ENCODE measurements around the gene DOK3.
A peak's percentile ranks its signal among the peaks of the same experiment; 100 is the strongest.

The DOK3 gene

DNA sequence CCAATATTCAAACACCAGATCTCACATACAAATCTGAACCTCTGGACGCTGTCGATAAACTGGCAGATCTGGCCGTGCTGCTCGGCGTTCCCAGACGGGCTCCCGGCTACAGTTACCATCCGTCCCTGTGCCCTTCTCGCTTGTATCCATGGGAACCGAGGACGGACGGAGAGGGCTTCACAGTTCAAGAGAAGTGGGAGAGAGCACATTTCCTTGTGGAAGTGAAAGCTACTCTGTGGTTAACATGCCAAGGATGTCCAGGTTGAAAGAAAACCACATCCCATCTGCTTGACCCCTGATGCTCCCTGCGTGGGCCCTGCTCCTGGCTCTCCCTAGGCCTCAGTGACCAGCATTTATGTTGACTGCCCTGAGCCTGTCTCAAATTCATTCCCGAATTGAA, 29.9 kb downstream of the DOK3 start:
- DNase-seq, result no peak

DNA sequence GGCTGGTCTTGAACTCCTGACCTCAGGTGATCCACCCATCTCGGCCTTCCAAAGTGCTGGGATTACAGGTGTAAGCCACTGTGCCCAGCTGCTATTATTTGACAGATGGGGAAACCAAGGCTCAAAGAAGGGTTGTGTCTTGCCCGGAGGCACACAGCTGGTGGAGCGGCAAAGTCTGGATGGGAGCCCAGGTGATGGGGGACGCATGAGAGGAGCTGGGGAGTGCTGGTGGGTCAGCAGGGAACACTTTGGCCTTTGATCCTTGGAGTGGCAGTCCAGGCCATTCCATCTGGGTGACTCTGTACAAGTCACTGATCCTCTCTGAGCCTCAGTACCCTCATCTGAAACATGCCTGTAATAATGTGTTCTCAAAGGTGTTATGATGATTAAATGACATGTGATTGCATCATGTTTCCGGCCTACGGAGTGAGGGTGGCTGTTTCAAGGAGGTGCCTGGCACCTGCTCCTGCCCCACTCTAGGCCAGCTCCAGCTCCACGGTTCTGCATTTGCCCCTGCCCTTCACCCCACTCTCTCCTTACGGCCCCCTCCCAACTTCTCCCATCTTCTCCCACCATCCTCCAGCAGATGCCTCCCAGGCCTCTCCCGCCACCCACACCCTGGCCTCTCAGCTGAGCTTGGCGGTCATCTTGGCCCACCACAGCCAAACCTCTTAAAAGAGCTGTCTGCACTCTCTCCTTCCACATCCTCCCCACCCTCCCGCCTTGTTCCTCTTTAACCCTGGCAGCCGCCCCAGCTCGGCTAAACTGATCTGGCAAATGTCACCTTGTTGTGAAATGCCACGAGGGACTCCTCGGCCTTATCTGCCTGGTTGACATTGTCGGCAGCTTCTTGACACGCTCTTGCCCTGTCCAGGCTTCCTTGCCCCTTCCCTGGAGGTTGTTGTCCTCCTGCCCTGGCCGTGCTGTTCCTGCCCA, 30.6 kb downstream of the DOK3 start:
- DNase-seq, result peak; percentile 33 to 38

DNA sequence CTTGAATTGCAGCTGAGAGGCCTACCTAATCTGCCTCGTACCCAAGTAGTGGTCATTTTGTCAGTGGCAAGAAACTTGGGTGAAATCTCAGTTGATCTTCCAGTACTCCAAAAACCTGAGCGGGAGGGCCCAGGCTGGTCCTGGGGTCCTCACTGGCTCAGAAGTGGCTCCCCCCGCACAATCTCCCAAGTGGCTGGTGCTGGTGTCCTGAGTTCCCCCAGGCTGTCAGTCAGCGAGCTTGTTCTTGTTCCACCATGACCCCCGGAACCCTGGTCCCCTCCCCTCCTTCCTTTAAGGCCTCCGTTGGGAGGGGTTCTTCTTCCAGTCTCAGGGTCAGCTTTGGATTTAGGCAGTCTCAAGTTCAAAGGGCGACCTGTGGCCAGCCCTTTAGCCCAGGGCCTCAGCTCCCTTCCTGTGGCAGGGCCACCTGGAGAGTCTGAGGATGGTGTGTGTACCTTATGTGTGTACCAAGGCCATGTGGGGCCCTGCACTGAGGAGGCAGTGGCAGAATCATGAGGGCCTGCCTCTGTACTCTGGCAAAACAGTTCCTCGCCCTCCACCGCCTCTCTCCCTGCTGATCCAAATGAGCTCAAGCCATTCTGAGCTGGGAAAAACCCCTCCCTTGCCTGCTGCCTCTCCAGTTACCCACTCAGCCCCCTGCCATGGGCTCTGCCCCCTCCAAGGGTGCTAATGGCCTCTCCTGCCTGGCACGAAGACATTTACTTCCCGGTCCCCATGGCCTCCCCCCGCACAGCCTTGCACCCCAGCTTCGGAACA, 31.7 kb downstream of the DOK3 start:
- no peak for DNase-seq

DNA sequence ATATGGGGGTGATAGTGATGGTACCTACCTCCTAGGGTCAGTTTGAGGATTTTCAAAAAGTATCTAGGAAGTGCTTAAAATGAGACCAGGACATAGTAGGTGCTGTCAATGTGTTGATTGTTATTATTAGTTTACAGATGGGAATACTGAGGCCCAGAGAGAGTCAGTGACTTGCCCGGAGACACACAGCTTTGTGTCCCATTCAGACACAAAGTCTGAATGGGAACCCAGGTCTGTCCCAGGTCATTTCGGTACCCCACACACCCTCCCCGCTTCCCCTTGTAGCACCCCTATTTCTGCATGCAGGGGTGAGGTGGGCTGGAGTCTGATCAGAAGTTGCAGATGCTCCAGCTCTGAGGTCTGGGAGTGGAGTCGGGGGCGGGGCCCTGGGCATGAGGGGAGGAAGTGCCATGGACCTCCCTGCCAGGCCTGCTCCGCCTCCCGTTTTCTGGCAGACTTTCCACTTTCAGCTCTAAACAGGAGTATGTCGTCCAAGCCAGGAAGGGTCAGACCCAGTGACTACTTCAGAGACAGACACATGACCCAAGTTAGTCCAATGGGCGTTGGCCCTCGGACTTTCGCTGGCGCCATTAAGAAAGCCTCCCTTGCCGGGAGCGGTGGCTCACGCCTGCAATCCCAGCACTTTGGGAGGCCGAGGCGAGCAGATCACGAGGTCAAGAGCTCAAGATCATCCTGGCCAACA, 32.9 kb downstream of the DOK3 start:
- no peak for DNase-seq

DNA sequence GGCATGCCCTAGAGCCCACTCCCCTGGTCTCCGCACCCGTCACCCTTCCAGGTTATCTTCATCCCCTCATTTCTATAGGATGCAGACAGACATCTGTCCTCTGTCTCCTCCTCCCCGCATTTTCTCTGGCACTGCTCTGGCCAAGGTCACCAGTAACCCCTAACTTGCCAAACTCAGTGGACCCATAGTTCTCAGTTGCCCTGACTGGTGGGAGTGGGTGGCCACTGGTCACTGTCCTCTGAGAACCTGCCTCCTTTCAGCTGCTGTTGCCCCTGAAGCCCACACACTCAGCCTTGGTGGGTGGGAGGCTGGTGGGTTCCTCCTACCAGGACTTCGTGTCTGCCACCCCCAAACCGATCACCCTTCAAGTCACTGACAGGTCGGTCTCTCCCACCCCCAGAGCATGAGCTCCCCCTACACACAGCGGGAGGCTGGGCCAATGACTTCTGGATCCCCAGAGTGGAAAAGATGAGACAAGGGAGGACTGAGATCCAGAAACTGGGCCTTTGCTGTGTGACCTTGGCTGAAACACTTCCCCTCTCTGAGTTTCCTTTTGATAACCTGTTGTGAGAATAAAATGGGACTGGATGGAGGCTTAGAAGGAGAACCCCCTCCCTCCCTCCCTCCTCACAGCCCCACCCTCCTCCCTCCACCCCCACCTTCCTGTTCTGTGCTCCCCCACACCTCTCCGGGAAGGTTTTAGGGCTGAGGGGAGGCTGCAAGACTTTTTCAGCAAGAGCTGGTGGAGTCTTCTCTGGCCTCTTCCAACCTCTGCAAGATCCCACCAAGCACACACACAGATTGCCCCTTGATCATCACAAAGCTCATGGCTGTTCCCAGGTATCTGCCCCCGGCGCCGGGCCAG, 33.8 kb downstream of the DOK3 start:
- DNase-seq, result no peak

DNA sequence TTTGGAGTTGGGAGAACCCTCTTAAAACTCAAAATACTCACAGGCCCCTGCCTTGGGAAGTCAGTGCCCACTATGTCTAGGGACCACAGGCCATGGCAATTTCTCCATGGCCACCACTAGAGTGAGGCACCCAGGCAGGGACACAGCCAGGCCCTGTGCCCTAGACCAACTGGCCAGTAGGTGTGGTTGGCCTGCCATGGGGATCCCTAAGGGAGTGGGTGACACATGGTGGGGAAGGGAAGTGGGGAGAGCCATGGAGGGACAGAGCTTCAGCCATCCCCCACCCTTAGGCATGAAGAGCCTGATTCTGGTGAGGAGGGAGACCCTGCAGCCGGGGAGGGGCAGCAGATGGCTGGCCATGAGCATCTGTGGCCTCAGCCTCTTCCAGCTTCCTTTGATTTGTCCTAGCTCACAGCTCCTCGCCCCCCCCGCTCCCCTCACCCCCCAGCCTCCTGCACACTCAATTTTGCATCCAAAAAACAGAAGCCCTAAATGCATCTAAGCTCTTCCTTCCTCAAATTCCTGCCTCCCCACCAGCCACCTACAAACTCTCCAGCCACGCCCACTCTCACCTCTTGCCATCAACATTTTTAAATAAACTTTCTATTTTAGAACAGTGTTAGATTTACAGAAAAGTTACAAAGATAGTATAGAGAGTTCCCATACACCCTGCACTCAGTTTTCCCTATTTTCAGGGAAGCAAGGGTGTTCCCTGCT, 34.6 kb downstream of the DOK3 start:
- DNase-seq, result no peak

DNA sequence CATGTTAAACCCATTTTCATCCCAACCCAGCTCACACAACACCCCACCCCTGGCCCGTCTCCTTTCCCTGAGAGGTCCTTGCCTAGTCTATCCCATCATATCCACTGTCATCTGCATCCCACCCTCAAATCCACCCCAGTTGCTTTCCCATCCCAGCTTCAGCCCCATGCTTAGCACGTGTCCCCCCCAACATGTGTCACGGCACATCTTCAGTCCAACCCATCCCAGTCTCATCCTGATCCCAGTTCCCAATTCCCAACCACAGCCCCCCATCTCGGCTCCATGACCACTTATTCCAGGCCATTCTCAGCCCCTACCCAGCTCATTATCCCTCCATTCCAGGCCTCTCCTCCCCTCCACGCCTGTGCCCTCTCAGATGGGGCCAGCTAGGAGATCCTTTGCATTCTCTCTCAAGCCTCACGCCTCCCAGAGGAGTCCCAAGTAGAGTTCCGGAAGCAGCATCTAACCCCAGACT, 35.6 kb downstream of the DOK3 start:
- no peak for DNase-seq

DNA sequence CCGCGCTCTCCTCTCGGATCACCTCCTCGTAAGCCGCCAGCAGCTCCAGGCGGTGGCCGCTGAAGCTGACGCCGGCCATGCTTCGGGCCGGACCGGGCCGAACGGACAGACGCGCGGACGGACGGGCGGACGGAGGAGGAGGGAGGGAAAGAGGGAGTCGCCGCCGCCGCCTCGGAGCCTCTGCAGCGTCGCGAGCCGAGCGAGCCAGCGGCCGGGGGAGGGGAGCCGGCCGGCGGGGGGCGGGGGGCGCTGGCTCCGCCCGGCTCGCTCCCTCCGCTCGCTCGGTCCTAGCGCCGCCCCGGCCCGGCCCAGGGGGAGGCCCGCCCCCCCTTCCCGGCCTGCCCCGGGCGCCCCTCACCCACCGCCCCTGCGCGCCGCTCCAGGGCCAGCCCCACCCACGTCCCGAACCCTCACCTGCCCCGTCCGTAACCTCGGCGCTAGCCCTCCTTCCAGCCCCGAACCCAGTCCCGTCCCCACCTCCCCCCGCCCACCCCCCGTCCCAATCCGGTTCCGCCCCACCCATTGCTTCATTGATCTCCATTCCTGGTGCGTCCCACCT, 36.1 kb downstream of the DOK3 start, which contains the start of gene DBN1:
Gene DBN1, minus strand, starts transcription at position 192 of the 559 bp plus-strand sequence. Its CDS starts 113 bp downstream, at position 79.
- DNase-seq, result no peak

DNA sequence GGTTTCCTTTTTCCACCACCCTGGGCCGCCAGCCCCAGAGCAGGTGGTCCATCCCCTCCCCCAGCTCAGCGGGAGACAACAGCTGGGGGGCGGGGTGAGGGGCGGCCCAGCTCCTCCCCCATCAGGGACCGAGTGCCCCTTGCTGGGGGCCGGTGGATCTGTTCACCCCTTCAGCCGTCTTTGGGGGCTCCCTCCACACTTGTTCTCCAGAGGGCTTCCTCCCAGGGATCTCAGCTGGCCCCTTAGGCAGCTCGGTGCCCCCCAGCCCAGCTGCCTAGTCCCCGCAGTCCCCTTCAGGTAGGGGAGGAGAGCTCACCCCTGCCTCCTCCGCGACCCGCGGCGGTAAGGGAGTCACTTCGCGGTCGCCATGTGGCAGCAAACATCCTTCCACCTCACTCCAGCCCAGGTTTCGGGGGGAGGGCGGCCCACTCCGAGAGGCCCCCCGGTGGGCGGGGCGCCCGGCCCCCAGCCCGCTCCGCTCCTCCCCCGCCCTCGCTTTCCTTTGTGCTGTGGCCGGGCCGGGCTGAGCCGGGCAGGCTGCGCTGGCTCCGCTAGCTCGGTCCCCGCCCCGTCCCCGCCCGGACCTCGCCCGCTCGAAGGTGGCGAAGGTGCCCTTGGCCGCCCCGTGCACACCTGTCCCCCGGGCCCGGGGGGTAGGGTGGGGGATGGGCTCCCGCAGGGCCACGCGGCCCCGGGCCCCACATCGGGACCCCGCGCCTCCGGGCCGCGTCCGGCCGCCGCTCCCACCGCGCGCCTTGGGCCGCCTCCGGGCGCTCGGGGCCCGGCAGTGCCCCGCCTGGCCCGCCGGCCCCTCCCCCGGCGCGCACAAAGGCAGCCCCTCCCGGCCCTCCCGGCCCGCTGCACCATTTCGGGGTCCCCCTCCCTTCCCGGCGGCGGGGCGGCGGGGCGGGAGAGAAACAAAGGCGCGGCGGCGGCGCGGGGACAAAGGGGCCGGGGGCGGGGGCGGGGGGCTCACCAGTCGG, 36.9 kb downstream of the DOK3 start:
- DNase-seq, result peak; percentile 28 to 44

DNA sequence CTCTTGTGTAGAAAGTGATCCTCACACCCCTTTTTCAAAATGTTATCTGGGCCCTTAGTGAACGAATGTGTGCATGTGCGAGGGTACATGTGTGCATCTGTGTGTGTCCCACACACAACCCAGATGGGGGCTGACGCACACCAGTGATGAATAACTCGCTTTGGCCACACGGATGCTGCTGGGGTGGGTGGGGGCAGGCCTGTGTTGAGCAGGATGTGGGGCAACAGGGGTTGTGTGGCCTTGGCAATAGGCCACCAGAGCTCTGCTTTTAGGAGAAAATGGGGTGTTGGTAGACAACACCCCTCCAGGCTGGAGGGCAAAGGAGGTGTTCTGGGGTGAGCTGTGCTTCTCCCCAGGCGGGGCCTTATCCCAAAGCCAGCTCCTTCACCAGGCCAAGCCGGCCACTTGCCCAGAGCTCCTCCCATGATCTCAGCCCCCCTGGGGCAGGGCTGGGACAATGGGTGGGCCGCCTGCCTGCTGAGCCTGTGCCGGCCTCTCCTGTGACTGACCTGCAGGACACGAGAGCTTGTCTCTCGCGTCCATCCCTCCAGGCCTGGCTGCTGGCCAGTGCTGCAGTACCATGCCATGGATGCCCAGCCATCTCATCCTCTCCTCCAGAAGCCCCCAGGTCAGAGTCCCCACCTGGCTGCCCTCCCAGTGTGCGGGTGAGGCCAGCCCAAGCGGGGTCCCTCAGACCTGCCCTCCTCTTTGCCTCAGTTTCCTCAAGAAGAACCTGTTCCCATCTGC, 37.8 kb downstream of the DOK3 start:
- DNase-seq, result no peak

DNA sequence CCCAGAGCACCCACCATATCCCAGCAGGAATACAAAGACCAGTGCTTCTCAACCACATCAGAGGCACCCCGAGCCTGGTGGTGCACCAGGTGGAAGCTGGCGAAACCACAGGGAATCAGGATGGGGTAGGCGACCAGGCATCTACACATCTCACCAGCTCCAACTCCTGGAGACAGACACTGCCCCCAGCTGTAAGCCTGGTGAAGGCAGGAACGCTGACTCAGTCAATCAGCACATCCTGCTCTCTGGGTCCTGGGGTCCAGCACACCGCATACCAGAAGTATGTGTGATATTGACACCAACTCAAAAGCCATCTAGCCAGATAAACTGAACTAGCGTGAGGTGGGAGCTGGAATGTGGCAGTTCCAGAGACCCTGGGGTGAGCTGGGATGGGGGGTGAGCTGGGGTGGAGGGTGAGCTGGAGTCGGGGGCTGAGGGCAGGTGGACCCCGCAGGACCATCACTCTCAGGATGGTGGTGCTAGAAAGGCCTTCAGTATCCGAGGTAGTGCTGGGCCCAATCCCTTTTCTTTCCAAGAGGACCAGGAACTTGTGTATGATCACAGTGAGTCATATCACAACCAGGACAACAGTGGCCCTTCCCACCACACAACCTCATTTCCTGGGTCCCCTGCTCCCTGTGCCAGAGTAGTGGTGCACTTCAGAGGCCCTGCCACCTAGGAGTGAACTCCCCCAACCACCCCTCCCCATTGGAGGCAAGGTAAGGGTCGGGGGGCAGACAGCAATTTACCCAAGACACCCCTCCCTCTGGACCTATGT, 38.7 kb downstream of the DOK3 start:
- DNase-seq, result no peak

DNA sequence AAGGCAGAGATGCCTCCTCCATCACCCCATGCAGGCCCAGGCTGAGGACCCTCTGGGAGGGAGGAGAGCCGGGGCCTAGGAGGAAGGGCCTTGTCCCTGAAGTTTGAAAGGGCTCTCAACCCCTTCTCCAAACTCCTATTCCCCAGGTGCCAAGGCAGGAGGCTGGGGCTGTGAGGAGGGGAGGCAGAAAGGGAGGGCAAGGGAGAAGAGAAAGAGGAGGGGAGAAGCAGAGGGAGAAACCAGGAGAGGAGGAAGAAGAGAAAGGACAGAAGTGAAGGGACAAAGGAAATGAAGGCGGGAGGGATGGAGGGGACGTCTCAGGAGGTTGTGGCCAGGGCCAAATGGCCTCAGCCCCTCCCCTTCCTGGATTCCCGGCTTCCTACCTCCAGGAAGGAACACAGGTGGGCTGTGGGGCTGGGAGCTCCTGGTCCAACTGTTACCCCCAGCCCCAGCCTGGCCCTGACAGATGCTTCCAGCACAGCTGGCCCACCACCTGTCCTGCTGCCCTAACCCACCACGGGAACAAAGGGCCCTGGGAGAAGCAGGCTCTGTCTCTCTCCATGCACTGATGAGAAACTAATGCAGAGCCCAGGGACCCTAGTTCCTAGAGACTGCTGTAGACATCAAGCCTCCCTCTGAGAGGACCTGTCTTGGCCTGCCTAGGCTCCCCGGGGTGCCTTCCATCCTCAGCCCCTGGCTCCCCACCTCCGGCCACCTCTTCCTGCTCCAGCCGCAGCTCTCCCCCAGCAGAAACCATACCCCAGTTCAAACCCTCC, 39.7 kb downstream of the DOK3 start:
- no peak for DNase-seq

DNA sequence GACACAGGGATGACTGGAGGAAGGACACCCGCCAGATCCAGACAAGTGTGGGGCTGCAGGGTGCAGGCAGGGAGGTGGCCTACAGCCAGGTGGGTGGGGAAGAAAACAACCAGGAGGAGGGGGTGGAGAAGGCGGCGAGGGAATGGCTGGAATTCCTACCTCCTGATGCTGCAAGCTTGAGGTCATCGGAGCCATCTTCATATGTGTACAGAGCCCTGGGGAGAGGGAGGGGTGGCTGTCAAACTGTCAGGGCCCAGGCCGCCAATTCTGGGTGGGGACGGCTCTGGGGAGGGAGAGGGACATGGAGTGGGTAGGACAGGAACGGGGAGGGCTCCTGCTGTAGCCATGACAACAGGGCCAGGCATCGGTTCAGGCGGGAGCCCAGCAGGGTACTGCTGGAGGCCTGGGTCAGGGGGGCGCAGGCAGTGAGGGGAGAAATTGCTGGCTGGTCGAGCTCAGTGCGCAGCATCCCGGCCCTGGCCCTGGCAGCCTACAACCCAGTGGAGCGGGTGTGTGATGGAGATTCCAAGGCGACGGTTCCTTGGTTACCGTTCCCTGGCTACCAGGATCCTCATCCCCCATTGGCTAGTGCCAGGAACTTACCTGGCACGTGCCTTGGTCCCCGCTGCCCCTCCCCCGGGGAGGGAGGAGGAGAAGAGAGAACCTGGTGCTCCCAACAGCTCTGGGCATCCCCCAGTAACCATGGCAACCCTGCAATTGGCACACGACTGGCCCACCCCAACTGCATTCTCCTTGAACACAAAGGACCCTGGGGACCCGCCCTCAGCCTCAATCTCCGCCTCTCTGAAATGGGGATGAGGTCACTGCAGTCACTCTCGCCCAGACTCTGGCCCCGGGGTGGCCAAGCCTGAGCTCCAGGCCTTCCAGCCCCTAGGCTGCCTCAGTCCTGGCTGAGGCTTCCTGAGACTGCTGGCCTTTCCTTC, 40.7 kb downstream of the DOK3 start:
- no peak for DNase-seq

DNA sequence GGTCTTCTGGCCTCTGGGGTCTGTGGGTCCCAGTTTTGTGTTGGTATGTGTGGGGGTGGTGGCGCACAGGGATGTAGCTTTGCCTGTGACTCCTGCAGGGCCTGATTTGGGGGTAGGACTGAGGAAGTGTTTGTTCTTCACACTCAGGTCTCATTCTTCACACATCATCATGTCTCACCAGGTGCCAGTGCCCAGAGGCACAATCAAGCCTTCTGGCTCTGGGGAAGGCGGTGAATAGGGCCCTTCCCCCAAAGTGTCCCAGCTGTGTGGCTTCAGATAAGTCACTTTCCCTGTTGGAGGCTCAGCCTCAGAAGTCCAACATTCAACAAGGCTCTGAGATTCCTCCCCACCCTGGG, 41.3 kb downstream of the DOK3 start:
- DNase-seq, result no peak

DNA sequence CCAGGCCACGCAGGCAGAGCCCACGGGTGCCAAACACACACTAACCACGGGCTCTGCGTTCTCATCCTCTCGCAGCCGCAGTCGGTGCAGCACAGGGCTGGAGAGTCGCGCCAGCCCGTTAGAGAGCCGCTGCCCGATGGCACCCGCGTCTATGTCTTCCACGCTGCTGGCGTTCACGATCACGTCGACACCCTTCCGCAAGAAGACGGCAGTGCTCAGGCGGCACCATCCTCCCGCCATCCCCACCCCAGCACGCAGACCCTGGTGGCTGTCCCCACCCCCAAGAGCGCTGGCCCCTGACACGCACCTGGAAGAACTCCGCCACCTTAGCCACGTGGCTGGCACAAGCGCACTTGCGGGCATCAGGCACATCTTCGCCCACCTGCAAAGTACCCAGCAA, 42.2 kb downstream of the DOK3 start:
- no peak for DNase-seq

DNA sequence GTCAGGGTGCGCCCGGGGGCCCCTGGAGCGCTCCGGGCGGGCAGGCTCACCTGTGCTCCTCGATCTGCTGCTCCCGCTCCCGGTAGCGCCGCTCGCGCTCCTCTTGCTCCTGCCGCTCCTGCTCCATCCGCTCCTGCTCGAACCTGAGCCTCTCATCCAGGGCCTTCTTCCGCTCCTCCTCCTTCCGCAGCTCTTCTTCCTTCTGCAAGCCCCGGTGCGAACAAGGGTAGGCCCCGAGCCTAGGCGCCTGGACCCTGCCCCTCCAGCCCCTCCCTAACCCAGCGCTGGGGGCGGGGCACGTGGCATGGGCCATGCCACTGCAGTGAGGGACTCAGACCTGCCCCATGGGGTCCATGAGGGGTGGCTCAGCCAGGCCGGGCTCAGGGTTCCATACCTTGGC, 42.8 kb downstream of the DOK3 start:
- DNase-seq, result no peak

All from activated CD4-positive, alpha-beta T cell treated with anti-CD3 and anti-CD28 coated beads for 4 hours (primary cell).